ENCODE measurements around the gene NDUFB6. TPM values are rescaled to one million over a fixed set of nuclear protein-coding genes. Genes with fewer than 3 reads are reported as not detected.

The NDUFB6 gene
- total and polyA plus RNA-seq, 2 donors (not counting 1 experiment from before 2014, with no cell fraction given): 35.5 to 60.9 TPM

GRCh38 chr9:32545884-32546283, 27.1 kb downstream of the NDUFB6 start:
- H2AFZ ChIP-seq (ENCODE audit: low read length): no peak overlapping the region
- H4K20me1 ChIP-seq (ENCODE audit: control insufficient read depth, extremely low read depth, insufficient read depth, low read length): no peaks in the 10 kb centered on the region
- H3K4me3 ChIP-seq (replicated peaks in 1 of 4; ENCODE audit: control extremely low read depth in 1 of 4, insufficient read depth in 1 of 4, low read depth in 3 of 4, low read length in 4 of 4): no peak overlapping the region
- no peaks in the 10 kb centered on the region for H3K36me3 ChIP-seq (ENCODE audit: control insufficient read depth, insufficient read depth, low read length)
- no peak for DNase-seq (ENCODE audit: low read depth in 2 of 2)
- no peaks in the 10 kb centered on the region for H3K4me1 ChIP-seq (ENCODE audit: control insufficient read depth, extremely low read depth, insufficient read depth, low read length)
- no peaks in the 10 kb centered on the region for H3K27me3 ChIP-seq (ENCODE audit: control insufficient read depth, insufficient read depth, low read length)
- H3K9me3 ChIP-seq (ENCODE audit: control insufficient read depth, insufficient read depth, low read depth, low read length): no peaks in the 10 kb centered on the region
- no peak overlapping the region for H3K27ac ChIP-seq (ENCODE audit: insufficient read depth, low read length)
- no peak overlapping the region for H3K9ac ChIP-seq (ENCODE audit: insufficient read depth, low read length)
- TF ChIP-seq EZH2 (IDR thresholded peaks at IDR 0.05; ENCODE audit: low read length, missing control alignments) (no peak), CTCF (conservative IDR thresholded peaks at IDR 0.05 in 1 of 2, IDR thresholded peaks at IDR 0.05 in 1 of 2; ENCODE audit: low read depth in 1 of 2, low read length in 2 of 2) (no peak)
- peaks cover 72% of the 10 kb centered on the region for H3K79me2 ChIP-seq (ENCODE audit: control insufficient read depth, insufficient read depth, low read length)
- H3K4me2 ChIP-seq (ENCODE audit: extremely low read depth, insufficient read depth, low read length): no peak overlapping the region

GRCh38 chr9:32543047-32543446, 29.9 kb downstream of the NDUFB6 start:
- no peak overlapping the region for H3K4me3 ChIP-seq (replicated peaks in 1 of 4; ENCODE audit: control extremely low read depth in 1 of 4, insufficient read depth in 1 of 4, low read depth in 3 of 4, low read length in 4 of 4)
- no peak overlapping the region for H2AFZ ChIP-seq (ENCODE audit: low read length)
- H3K27ac ChIP-seq (ENCODE audit: insufficient read depth, low read length): no peak overlapping the region
- H3K79me2 ChIP-seq (ENCODE audit: control insufficient read depth, insufficient read depth, low read length): peaks cover 44% of the 10 kb centered on the region
- no peaks in the 10 kb centered on the region for H3K9me3 ChIP-seq (ENCODE audit: control insufficient read depth, insufficient read depth, low read depth, low read length)
- no peaks in the 10 kb centered on the region for H3K36me3 ChIP-seq (ENCODE audit: control insufficient read depth, insufficient read depth, low read length)
- TF ChIP-seq CTCF (conservative IDR thresholded peaks at IDR 0.05 in 1 of 2, IDR thresholded peaks at IDR 0.05 in 1 of 2; ENCODE audit: low read depth in 1 of 2, low read length in 2 of 2): no peak
- TF ChIP-seq EZH2 (IDR thresholded peaks at IDR 0.05; ENCODE audit: low read length, missing control alignments): no peak
- no peak overlapping the region for H3K4me2 ChIP-seq (ENCODE audit: extremely low read depth, insufficient read depth, low read length)
- no peaks in the 10 kb centered on the region for H3K4me1 ChIP-seq (ENCODE audit: control insufficient read depth, extremely low read depth, insufficient read depth, low read length)
- no peaks in the 10 kb centered on the region for H3K27me3 ChIP-seq (ENCODE audit: control insufficient read depth, insufficient read depth, low read length)
- DNase-seq (ENCODE audit: low read depth in 2 of 2): no peak
- H4K20me1 ChIP-seq (ENCODE audit: control insufficient read depth, extremely low read depth, insufficient read depth, low read length): no peaks in the 10 kb centered on the region
- H3K9ac ChIP-seq (ENCODE audit: insufficient read depth, low read length): no peak overlapping the region

DNA sequence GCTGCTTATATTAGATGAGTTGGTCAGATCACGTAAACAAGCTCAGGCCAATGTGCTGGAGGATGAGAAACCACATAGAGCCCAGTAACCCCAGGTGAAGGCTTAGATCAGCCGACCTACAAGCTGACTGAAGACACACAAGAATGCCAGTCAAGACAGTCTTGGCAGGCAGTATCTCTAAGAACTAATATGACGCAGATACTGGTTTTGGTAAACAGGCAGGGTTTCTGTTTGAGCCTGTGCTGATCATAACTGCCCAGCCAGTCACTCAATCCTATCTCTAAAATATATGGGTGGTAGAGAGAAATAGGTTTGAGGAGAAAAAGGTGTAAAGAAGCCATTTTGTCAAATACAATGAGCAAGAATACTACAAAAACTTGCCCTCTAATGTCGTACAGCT, 39.1 kb downstream of the NDUFB6 start:
- Histone ChIP-seq H3K9ac (ENCODE audit: insufficient read depth, low read length) (no peak overlapping the region), H3K36me3 (ENCODE audit: control insufficient read depth, insufficient read depth, low read length) (no peaks in the 10 kb centered on the region), H2AFZ (ENCODE audit: low read length) (no peak overlapping the region), H3K4me1 (ENCODE audit: control insufficient read depth, extremely low read depth, insufficient read depth, low read length) (no peaks in the 10 kb centered on the region), H3K4me3 (replicated peaks in 1 of 4; ENCODE audit: control extremely low read depth in 1 of 4, insufficient read depth in 1 of 4, low read depth in 3 of 4, low read length in 4 of 4) (no peak overlapping the region), H3K4me2 (ENCODE audit: extremely low read depth, insufficient read depth, low read length) (no peak overlapping the region), H3K27ac (ENCODE audit: insufficient read depth, low read length) (no peak overlapping the region), H3K79me2 (ENCODE audit: control insufficient read depth, insufficient read depth, low read length) (no peaks in the 10 kb centered on the region), H3K27me3 (ENCODE audit: control insufficient read depth, insufficient read depth, low read length) (no peaks in the 10 kb centered on the region), H3K9me3 (ENCODE audit: control insufficient read depth, insufficient read depth, low read depth, low read length) (no peaks in the 10 kb centered on the region), H4K20me1 (ENCODE audit: control insufficient read depth, extremely low read depth, insufficient read depth, low read length) (no peaks in the 10 kb centered on the region)
- TF ChIP-seq CTCF (conservative IDR thresholded peaks at IDR 0.05 in 1 of 2, IDR thresholded peaks at IDR 0.05 in 1 of 2; ENCODE audit: low read depth in 1 of 2, low read length in 2 of 2) (no peak), EZH2 (IDR thresholded peaks at IDR 0.05; ENCODE audit: low read length, missing control alignments) (no peak)
- DNase-seq (ENCODE audit: low read depth in 2 of 2): no peak

Data from fibroblast of lung (primary cell).